Adipocyte (in vitro differentiated cells): Measurements from ENCODE around the gene VANGL1.

Experiments used
- DNase-seq: peaks from one replicate; pipeline ENCODE4 v3.0.0-alpha.2; 2015; ENCODE audit warnings: low read depth
- H3K27me3 ChIP-seq: replicated peaks from 2 replicates; pipeline ENCODE4 v1.7.0; 2013; ENCODE audit warnings: mild to moderate bottlenecking, low read length, moderate library complexity; ENCODE audit not compliant: control insufficient read depth, insufficient read depth
- H3K36me3 ChIP-seq: 2 replicates; pipeline ENCODE4 v1.7.0; 2013; ENCODE audit warnings: low read length, mild to moderate bottlenecking, moderate library complexity; ENCODE audit not compliant: control insufficient read depth, insufficient read depth, severe bottlenecking
- H3K4me1 ChIP-seq: 2 replicates; pipeline ENCODE4 v1.7.0; 2013; ENCODE audit warnings: mild to moderate bottlenecking, low read length, moderate library complexity; ENCODE audit not compliant: control insufficient read depth, insufficient read depth
- H3K4me3 ChIP-seq: 2 replicates; pipeline ENCODE4 v1.7.0; 2013; ENCODE audit warnings: mild to moderate bottlenecking, low read length, moderate library complexity
- H3K9ac ChIP-seq: 2 replicates; pipeline ENCODE4 v1.7.0; 2013; ENCODE audit warnings: mild to moderate bottlenecking, low read length, moderate library complexity
- H3K9me3 ChIP-seq: 2 replicates; pipeline ENCODE4 v1.7.0; 2013; ENCODE audit warnings: mild to moderate bottlenecking, low read length, moderate library complexity; ENCODE audit not compliant: control insufficient read depth

Gene VANGL1

DNA sequence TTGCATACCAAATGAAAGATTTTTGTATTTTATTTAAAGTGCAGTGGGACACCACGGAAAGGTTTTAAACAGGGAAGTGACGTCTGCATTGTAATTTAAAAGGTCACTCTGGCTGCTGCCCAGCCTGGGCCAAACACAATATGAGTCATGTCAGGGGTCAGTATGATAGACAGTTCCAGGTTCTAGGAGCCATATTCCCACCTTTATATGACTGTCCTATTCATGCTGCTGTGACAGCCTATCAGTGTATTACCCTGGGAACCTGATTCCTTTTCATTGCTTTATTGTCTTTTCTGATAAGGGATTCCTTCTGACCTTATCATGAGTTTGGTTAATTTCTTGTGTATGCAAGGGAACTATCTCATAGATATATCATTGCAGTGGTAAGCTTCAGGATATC is 5.3 kb downstream of the VANGL1 start:
- H3K36me3 ChIP-seq, result peaks cover 2% of the 10 kb centered on the region
- H3K4me3 ChIP-seq, result no peak overlapping the region
- peaks cover 19% of the 10 kb centered on the region for H3K4me1 ChIP-seq
- no peaks in the 10 kb centered on the region for H3K9me3 ChIP-seq
- no peak overlapping the region for H3K9ac ChIP-seq
- H3K27me3 ChIP-seq, result no peaks in the 10 kb centered on the region
- no peak for DNase-seq

DNA sequence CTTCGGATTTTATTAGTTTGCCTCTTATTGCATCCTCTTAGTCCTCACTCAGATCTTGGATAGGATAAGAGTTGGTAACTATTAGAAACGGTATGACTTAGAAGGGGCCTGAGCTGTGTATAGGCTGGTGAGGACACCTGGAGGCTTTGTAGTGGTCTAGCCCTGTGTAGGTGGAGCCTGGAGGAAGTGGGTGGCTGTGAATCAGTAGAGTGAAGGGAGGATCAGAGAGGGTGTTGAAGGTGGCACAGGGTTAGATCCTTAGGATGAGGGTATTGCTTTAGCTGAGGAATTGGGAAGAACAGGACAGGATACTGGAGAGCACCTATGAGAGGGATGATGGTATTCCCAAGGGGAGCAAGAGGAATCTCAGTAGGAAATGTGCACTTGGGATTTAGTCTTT is 5.7 kb downstream of the VANGL1 start:
- Histone ChIP-seq H3K9ac (no peak overlapping the region), H3K4me3 (no peak overlapping the region), H3K4me1 (peaks cover 19% of the 10 kb centered on the region), H3K27me3 (no peaks in the 10 kb centered on the region), H3K36me3 (peaks cover 5% of the 10 kb centered on the region), H3K9me3 (no peaks in the 10 kb centered on the region)
- DNase-seq, result no peak

GRCh38 chr1:115647919-115648650 is 6.3 kb downstream of the VANGL1 start:
- Histone ChIP-seq H3K9me3 (no peaks in the 10 kb centered on the region), H3K4me1 (peaks cover 15% of the 10 kb centered on the region), H3K27me3 (no peaks in the 10 kb centered on the region), H3K4me3 (no peak overlapping the region), H3K36me3 (peaks cover 5% of the 10 kb centered on the region), H3K9ac (no peak overlapping the region)
- DNase-seq, result no peak

- peaks cover 8% of the 10 kb centered on the region for H3K36me3 ChIP-seq
- H3K4me3 ChIP-seq, result no peak overlapping the region
- DNase-seq, result no peak
- no peak overlapping the region for H3K9ac ChIP-seq
- peaks cover 14% of the 10 kb centered on the region for H3K4me1 ChIP-seq
- H3K9me3 ChIP-seq, result no peaks in the 10 kb centered on the region
- no peaks in the 10 kb centered on the region for H3K27me3 ChIP-seq
Measured at GRCh38 chr1:115648717-115649691, 7.2 kb downstream of the VANGL1 start.

DNA sequence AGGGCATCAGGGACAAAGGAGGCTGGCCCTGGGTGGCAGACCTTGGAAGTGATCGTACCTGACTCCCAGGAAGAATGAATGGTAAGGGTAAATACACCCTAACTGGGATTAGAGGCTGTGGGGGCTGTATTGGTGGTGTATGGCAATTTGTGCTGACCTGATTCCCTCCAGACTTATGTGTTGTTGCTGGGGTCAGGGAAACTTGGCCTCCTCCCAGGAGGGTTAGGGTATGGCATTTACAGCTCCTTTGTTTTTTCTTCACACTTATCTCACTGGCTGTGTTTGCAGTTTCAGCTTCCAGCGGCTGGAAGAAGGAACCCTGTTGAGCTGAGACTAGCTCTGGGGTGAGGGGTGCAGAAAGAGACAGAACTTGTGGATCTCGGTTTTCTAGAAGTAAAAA is 8.2 kb downstream of the VANGL1 start:
- Histone ChIP-seq H3K27me3 (no peaks in the 10 kb centered on the region), H3K9me3 (no peaks in the 10 kb centered on the region), H3K4me1 (peaks cover 20% of the 10 kb centered on the region), H3K9ac (peak overlapping the region; percentile 5), H3K4me3 (no peak overlapping the region), H3K36me3 (peaks cover 8% of the 10 kb centered on the region)
- DNase-seq, result no peak

- no peaks in the 10 kb centered on the region for H3K27me3 ChIP-seq
- H3K9me3 ChIP-seq, result no peaks in the 10 kb centered on the region
- H3K4me3 ChIP-seq, result no peak overlapping the region
- no peak for DNase-seq
- peaks cover 14% of the 10 kb centered on the region for H3K36me3 ChIP-seq
- no peak overlapping the region for H3K9ac ChIP-seq
- peaks cover 24% of the 10 kb centered on the region for H3K4me1 ChIP-seq
Measured at GRCh38 chr1:115650961-115651360, 9.2 kb downstream of the VANGL1 start.

DNA sequence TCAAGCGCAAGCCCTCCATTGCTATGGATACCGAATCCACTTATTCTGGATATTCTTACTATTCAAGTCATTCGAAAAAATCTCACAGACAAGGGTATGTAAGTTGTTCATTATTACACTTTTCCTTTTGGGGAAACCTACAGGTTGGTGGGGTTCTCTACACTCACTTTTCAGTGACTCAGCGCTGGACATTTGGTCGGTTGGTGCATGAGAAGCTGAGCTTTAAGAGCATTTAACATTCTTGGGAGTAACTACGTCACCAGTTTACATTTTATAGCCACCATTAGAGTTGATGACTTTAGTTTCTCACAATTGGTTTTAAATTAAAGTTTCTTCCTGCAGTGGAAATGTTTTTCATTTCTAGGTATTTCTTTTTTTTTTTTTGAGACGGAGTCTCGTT is 9.6 kb downstream of the VANGL1 start:
- peaks cover 14% of the 10 kb centered on the region for H3K36me3 ChIP-seq
- DNase-seq, result no peak
- H3K9me3 ChIP-seq, result no peaks in the 10 kb centered on the region
- no peak overlapping the region for H3K9ac ChIP-seq
- H3K4me3 ChIP-seq, result no peak overlapping the region
- peaks cover 24% of the 10 kb centered on the region for H3K4me1 ChIP-seq
- H3K27me3 ChIP-seq, result no peaks in the 10 kb centered on the region

- H3K27me3 ChIP-seq, result no peaks in the 10 kb centered on the region
- H3K9me3 ChIP-seq, result no peaks in the 10 kb centered on the region
- no peak overlapping the region for H3K9ac ChIP-seq
- DNase-seq, result no peak
- no peak overlapping the region for H3K4me3 ChIP-seq
- H3K4me1 ChIP-seq, result peaks cover 24% of the 10 kb centered on the region
- peaks cover 14% of the 10 kb centered on the region for H3K36me3 ChIP-seq
Measured at GRCh38 chr1:115652236-115652788, 10.5 kb downstream of the VANGL1 start.

- H3K27me3 ChIP-seq, result no peaks in the 10 kb centered on the region
- no peak overlapping the region for H3K4me3 ChIP-seq
- peaks cover 25% of the 10 kb centered on the region for H3K36me3 ChIP-seq
- no peak for DNase-seq
- peaks cover 18% of the 10 kb centered on the region for H3K4me1 ChIP-seq
- H3K9me3 ChIP-seq, result no peaks in the 10 kb centered on the region
- H3K9ac ChIP-seq, result no peak overlapping the region
Measured at GRCh38 chr1:115654125-115654524, 12.4 kb downstream of the VANGL1 start.

- no peaks in the 10 kb centered on the region for H3K27me3 ChIP-seq
- H3K4me1 ChIP-seq, result peaks cover 16% of the 10 kb centered on the region
- DNase-seq, result no peak
- H3K4me3 ChIP-seq, result no peak overlapping the region
- H3K36me3 ChIP-seq, result peaks cover 28% of the 10 kb centered on the region
- H3K9ac ChIP-seq, result no peak overlapping the region
- no peaks in the 10 kb centered on the region for H3K9me3 ChIP-seq
Measured at GRCh38 chr1:115654663-115655305, 13.0 kb downstream of the VANGL1 start.

DNA sequence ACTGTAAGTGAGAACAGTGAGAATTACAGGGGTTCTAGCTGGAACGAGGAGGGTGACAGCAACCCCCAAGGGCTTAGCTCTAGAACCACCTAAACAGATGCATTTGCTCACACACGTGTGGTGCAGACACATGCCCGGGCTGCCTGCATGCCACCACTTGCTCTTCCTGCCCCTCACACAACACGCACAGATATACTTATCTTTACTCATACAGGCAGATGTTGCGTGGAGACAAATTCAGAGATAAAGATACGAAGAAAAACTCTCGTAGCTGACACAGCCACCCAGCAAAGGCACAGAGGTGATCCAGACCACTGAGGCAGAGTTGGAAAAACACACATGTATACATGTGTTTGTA is 13.5 kb downstream of the VANGL1 start:
- Histone ChIP-seq H3K36me3 (peaks cover 33% of the 10 kb centered on the region), H3K9me3 (no peaks in the 10 kb centered on the region), H3K4me1 (peaks cover 12% of the 10 kb centered on the region), H3K27me3 (no peaks in the 10 kb centered on the region), H3K9ac (no peak overlapping the region), H3K4me3 (no peak overlapping the region)
- DNase-seq, result no peak
